RWPE1 (cell line): ENCODE results near the gene FCN1.

Source experiments
- CTCF ChIA-PET: fragments of 350-600 bp; sonication (Branson Sonifier 250); formaldehyde crosslinking; extraction: SDS; loops from one replicate; lab custom pipeline; 2021; lab: Yijun Ruan, JAX
- POLR2A ChIA-PET: fragments of 400-600 bp; formaldehyde crosslinking; extraction: SDS; loops from one replicate; lab custom pipeline; 2020; ENCODE audit warnings: antibody characterized with exemption; ENCODE audit not compliant: low non-redundant PET; lab: Yijun Ruan, JAX
- DNase-seq: peaks from one replicate; pipeline ENCODE4 v3.0.0; 2012; ENCODE audit warnings: low spot score
- H3K27ac ChIP-seq: fragments of 450-650 bp; 2 replicates; pipeline ENCODE4 v1.5.1; 2017
- TF ChIP-seq, protein P1 (sequence below): fragments of 450-650 bp; conservative IDR thresholded peaks from 2 replicates; pipeline ENCODE4 v1.5.1; 2017; ENCODE audit warnings: low read depth, mild to moderate bottlenecking

FCN1 gene

DNA sequence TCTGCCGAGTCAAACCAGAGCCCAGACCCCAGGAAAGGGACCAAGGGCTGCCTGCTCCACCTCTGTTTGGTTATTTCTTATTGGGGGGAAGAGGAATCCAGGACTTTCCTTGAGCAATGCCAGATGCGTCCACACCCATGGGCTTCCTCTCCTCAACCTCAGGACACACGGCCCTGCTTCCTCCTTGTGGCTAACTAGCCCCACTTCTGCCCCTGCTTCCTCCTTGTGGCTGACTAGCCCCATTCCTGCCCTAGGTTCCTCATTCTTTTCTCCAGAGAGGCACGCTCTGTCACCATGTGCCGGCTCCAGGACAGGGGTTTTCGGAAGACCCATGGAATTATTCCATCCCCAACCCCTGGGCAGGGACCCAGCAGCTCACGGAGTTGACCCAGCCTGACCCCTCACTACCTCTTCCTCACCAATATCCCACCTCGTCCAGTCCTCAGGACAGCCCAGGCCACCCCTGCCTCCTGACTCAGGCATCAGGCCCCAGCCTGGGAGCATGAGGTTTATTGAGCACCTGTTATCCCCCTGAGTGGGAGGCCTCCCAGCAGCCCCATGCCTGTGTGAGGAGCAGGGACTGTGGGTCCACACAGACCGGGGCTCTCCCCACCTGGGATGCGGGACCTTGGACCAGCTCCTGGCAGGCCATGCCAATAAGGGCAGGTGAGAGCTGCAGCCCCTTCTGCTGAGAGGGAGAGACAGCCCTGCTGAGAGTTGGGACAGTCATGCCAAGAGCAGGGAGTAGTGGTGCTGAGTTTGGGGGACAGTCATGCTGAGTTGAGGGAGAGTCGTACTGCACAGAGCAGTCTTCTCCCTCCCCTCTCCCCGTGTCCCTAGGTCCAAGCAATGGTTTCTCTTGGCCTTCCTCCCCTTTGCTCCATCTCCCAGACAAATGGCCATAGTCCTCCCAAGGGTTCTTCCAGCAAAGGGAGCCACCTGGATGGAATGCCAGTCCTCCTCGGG is 11.8 kb upstream of the FCN1 start:
- DNase-seq, result no peak
- TF ChIP-seq, protein P1, sequence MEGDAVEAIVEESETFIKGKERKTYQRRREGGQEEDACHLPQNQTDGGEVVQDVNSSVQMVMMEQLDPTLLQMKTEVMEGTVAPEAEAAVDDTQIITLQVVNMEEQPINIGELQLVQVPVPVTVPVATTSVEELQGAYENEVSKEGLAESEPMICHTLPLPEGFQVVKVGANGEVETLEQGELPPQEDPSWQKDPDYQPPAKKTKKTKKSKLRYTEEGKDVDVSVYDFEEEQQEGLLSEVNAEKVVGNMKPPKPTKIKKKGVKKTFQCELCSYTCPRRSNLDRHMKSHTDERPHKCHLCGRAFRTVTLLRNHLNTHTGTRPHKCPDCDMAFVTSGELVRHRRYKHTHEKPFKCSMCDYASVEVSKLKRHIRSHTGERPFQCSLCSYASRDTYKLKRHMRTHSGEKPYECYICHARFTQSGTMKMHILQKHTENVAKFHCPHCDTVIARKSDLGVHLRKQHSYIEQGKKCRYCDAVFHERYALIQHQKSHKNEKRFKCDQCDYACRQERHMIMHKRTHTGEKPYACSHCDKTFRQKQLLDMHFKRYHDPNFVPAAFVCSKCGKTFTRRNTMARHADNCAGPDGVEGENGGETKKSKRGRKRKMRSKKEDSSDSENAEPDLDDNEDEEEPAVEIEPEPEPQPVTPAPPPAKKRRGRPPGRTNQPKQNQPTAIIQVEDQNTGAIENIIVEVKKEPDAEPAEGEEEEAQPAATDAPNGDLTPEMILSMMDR, result no peak

DNA sequence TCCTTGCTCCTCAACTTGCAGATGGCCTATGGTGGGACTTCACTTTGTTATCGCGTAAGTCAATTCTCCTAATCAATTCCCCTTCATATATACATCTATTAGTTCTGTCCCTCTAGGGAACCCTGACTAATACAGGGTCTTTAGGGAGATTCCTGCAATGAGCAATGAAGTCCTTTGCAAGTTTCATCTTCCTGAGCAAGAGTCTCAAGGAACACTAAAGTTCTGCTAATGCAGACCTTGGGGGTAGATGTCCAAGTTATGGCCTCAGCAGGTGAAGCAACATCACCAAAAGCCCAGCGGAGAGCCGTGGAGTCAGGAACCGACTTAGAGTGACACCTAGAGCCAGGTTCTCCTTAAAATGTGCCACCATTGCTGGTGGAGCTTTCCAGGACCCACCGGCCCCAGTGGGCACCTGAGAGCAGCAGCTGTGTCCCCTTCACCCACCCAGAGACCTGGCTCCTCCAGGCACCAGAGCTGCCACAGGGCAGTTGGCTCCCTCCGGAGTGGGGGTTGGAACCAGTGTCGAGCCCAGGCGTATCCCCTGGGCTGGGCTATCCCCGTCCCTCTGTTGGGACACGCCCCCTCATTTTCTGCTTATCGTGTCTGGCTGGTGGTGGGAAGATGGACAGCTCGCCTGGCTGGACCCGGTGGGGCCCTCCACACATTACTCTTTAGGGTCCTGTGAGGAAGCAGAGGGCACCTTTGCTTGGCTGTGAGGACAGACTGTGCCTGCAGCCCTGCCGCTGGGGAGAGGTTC is 10.9 kb upstream of the FCN1 start:
- ChIA-PET CTCF (no interaction called here), POLR2A (no interaction called here)
- TF ChIP-seq, protein P1, result no peak
- no peak for DNase-seq
- no peak overlapping the region for H3K27ac ChIP-seq

More for the DNA sequence above, 11.8 kb upstream of the FCN1 start:
- H3K27ac ChIP-seq, result no peak overlapping the region
- ChIA-PET POLR2A (no interaction called here), CTCF (interaction anchor here (0.6 kb wide), 1 partner anchor 504 kb away, joined by 3 read pairs; no protein-coding TSS in a partner anchor)

DNA sequence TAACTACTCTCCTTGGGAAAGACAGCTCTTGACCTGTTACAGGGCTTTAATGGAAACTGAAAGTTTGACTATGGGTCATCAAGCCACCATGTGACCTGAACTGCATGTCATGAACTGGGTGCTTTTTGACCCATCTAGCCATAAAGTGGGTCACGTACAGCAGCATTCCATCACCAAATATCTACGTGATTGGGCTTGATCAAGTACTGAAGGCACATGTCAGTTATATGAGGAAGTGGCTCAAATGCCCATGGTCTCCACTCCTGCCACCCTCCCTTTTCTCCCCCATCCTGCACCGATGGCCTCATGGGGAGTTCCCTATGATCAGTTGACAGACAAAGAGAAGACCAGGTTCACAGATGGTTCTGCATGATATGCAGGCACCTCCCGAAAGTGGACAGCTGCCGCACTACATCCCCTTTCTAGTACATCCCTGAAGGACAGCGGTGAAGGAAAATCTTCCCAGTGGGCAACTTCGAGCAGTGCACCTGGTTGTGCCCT is 7.3 kb upstream of the FCN1 start:
- ChIA-PET CTCF (interaction anchor here (0.6 kb wide), 2 partner anchors 13 to 42 kb away, joined by 3 read pairs; no protein-coding TSS in a partner anchor), POLR2A (no interaction called here)
- TF ChIP-seq, protein P1, result no peak
- no peak overlapping the region for H3K27ac ChIP-seq
- DNase-seq, result no peak

DNA sequence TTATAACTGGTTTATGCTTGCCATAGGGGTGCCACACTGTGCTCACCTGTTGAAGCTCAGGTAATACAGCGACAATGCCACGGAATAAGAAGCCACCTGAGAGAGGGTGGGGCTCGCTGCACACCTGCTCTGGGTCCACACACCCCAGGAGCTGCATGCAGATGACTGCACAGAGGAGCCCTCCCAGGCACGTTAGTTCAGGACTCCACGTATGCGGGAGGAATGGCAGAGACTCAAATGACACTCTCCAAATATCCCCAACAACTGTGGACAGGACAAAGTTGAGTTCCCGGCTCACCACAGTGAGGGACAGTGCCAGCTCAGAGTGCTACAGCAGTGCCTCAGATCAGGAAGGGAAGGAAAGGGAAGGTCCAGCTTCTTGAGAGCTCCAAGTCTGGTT is 5.8 kb upstream of the FCN1 start:
- CTCF ChIA-PET, result interaction anchor here (0.7 kb wide), 1 partner anchor 145 kb away, joined by 5 read pairs; no protein-coding TSS in a partner anchor
- TF ChIP-seq, protein P1, result no peak
- POLR2A ChIA-PET, result no interaction called here
- no peak for DNase-seq
- no peak overlapping the region for H3K27ac ChIP-seq

DNA sequence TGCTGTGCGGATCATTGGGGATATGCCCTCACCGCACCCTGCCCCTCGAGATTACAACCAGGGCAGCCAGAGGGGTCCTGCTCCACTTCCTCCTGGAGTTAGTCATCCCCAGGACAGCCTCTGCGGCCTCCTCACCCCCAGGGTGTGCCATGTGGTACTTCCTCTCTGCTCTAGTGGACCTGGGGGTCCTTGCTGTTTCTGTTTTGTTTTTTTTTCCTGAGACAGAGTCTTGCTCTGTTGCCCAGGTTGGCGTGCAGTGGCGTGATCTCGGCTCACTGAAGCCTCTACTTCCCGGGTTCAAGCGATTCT is 5.2 kb upstream of the FCN1 start:
- CTCF ChIA-PET, result no interaction called here
- TF ChIP-seq, protein P1, result no peak
- POLR2A ChIA-PET, result no interaction called here
- DNase-seq, result no peak
- H3K27ac ChIP-seq, result no peak overlapping the region
